PC-9 (cell line): ENCODE data around the gene GAB2.

Experiments used
- EZH2 ChIP-seq: fragments of 200-600 bp; sonication (generic); IDR thresholded peaks from 2 replicates; pipeline ENCODE4 v1.8.0; 2017; ENCODE audit warnings: antibody characterized with exemption, low read depth
- TF ChIP-seq, protein P1 (sequence below): fragments of 200-600 bp; sonication (generic); conservative IDR thresholded peaks from 2 replicates; pipeline ENCODE4 v1.6.1; 2017; ENCODE audit warnings: mixed run types, antibody characterized with exemption, mild to moderate bottlenecking, moderate library complexity

DNA sequence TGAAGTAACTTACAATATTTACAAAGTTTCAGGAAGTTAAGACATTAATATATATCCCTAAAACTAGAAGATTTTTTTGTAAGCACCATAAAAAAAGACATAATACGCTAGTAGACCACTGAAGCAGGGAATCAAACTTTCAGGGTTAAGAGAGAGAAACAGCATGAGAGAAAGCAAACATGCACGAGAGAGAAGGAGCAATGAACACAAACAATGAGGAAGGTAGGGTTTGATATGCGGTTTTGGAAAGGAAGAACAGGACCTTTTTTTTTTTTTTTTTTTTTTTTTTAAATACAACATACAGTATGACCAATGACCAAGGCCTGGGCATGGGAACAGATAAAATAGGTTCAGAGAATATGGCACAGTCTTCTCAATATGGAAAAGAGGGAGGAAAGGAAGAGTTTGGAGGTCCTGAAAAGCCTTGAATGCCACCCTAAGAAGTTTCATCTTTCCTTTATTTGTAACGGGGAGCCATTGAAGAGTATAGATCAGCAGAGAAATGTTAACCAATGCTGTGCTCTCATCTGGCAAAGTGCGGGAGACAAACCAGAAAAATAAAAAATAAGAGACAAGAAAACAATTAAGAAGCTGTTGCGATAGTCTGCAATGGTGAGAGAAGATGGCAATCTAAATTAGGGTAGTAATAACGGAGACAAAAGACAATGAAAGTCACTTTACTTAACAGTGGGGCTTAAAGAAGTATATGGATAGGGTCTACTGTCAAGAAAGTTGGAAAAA lies 127.9 kb downstream of the GAB2 start:
- TF ChIP-seq, protein P1, sequence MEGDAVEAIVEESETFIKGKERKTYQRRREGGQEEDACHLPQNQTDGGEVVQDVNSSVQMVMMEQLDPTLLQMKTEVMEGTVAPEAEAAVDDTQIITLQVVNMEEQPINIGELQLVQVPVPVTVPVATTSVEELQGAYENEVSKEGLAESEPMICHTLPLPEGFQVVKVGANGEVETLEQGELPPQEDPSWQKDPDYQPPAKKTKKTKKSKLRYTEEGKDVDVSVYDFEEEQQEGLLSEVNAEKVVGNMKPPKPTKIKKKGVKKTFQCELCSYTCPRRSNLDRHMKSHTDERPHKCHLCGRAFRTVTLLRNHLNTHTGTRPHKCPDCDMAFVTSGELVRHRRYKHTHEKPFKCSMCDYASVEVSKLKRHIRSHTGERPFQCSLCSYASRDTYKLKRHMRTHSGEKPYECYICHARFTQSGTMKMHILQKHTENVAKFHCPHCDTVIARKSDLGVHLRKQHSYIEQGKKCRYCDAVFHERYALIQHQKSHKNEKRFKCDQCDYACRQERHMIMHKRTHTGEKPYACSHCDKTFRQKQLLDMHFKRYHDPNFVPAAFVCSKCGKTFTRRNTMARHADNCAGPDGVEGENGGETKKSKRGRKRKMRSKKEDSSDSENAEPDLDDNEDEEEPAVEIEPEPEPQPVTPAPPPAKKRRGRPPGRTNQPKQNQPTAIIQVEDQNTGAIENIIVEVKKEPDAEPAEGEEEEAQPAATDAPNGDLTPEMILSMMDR = no peak
- no peak for TF ChIP-seq EZH2
